DND-41 (cell line): ENCODE results near the gene WDR59.

ENCODE experiments used
- CTCF ChIP-seq: IDR thresholded peaks from 2 replicates; pipeline ENCODE4 v1.5.1; 2012; ENCODE audit warnings: borderline replicate concordance, low read length, moderate library complexity, mild to moderate bottlenecking; ENCODE audit not compliant: poor library complexity, severe bottlenecking; ENCODE audit errors: extremely low read depth
- EZH2 ChIP-seq: IDR thresholded peaks from 3 replicates; pipeline ENCODE4 v1.6.1; 2012; ENCODE audit warnings: borderline replicate concordance, low read depth, mild to moderate bottlenecking, moderate library complexity, low read length, inconsistent platforms; ENCODE audit not compliant: severe bottlenecking

- TF ChIP-seq CTCF: no peak
- TF ChIP-seq EZH2: no peak
These were observed 2.7 kb downstream of the WDR59 start for GRCh38 chr16:74982256-74982655.
